Measurements from ENCODE around the gene CLCN7. TPM values are rescaled to one million over a fixed set of nuclear protein-coding genes. Genes with fewer than 3 reads are reported as not detected.

Gene CLCN7
- total and polyA plus RNA-seq, 2 donors (not counting 3 experiments of a cell fraction or from before 2014, with no cell fraction given), result 59.8 to 94.9 TPM

DNA sequence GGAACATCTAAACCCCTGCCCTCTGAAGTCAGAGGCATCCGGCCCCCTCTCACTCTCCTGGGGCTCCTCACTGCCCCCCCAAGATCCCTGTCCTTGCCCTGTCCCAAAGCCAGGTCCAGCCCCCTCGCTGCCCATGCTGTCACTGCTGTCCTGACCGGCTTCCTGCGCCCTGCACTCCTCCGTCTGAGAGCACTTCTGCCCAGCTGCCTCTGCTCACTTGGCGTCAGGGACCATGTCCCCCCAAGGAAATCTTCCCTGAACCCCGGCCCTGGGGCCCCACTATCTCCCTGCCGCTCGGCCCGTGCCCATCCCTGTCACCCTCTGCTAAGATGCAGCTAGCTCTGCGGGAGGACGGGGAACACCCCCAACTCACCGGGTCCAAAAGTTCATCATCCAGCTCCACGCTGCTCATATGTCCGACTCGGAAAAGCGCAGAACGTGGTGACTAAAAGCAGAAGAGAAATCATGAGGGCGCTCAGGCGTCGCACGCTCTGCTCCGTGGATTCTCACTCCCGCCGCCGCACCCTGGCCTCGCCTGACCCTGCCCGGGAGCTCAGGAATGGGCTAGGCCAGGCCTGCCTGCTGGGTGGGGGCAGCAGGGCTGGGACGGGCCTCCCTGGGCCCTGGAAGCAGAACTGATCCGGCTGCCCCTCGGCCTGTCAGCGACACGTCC, 9.8 kb downstream of the CLCN7 start:
- FAIRE-seq, result no peak
- Histone ChIP-seq H3K79me2 (ENCODE audit: control insufficient read depth, insufficient read depth, low read length) (peaks cover 9% of the 10 kb centered on the region), H3K4me1 (ENCODE audit: control insufficient read depth, extremely low read depth, insufficient read depth, low read length) (no peaks in the 10 kb centered on the region), H2AFZ (ENCODE audit: low read depth, low read length) (no peak overlapping the region), H3K27ac (ENCODE audit: insufficient read depth, low read depth, low read length) (no peak overlapping the region), H3K36me3 (ENCODE audit: control insufficient read depth in 2 of 2, extremely low read depth in 1 of 2, insufficient read depth in 2 of 2, low read length in 2 of 2) (peaks cover 0 to 16% of the 10 kb centered on the region in 2 experiments), H3K4me3 (replicated peaks in 1 of 3; ENCODE audit: insufficient read depth in 1 of 3, low read depth in 1 of 3, low read length in 3 of 3) (no peak overlapping the region), H4K20me1 (replicated peaks; ENCODE audit: control insufficient read depth, extremely low read depth, insufficient read depth, low read length) (no peaks in the 10 kb centered on the region), H3K4me2 (ENCODE audit: insufficient read depth, low read length) (no peak overlapping the region), H3K9me1 (replicated peaks; ENCODE audit: control insufficient read depth, extremely low read depth, insufficient read depth, low read length) (no peaks in the 10 kb centered on the region), H3K27me3 (ENCODE audit: control insufficient read depth in 2 of 2, insufficient read depth in 2 of 2, low read length in 2 of 2) (no peaks in the 10 kb centered on the region), H3K9me3 (replicated peaks; ENCODE audit: control insufficient read depth, insufficient read depth, low read length) (no peaks in the 10 kb centered on the region), H3K9ac (replicated peaks; ENCODE audit: extremely low read depth, insufficient read depth, low read length) (no peak overlapping the region)
- BruUV-seq (replicated peaks), result no TSS peak
- no peak for DNase-seq (ENCODE audit: low read depth, low spot score)
- ChIA-PET POLR2A (no interaction called here), CTCF (no interaction called here)
- no peak for TF ChIP-seq FOS (IDR thresholded peaks at IDR 0.05; ENCODE audit: borderline replicate concordance, insufficient read depth, low read length)
- no peak for TF ChIP-seq EZH2 (IDR thresholded peaks at IDR 0.05; ENCODE audit: borderline replicate concordance, low read depth, low read length, severe bottlenecking)
- no peak for TF ChIP-seq GATA2 (IDR thresholded peaks at IDR 0.05; ENCODE audit: insufficient read depth, insufficient read length, low read depth, low read length)
- no peak for TF ChIP-seq POLR2AphosphoS5 (IDR thresholded peaks at IDR 0.05; ENCODE audit: insufficient read depth, low read depth, low read length)
- TF ChIP-seq MYC (IDR thresholded peaks at IDR 0.05; ENCODE audit: low read depth, low read length), result no peak
- no peak for TF ChIP-seq JUN (IDR thresholded peaks at IDR 0.05; ENCODE audit: borderline replicate concordance, insufficient read depth, insufficient read length, low read depth)
- TF ChIP-seq POLR2A (IDR thresholded peaks at IDR 0.05; ENCODE audit: low read depth, low read length), result no peak
- TF ChIP-seq, protein P1, sequence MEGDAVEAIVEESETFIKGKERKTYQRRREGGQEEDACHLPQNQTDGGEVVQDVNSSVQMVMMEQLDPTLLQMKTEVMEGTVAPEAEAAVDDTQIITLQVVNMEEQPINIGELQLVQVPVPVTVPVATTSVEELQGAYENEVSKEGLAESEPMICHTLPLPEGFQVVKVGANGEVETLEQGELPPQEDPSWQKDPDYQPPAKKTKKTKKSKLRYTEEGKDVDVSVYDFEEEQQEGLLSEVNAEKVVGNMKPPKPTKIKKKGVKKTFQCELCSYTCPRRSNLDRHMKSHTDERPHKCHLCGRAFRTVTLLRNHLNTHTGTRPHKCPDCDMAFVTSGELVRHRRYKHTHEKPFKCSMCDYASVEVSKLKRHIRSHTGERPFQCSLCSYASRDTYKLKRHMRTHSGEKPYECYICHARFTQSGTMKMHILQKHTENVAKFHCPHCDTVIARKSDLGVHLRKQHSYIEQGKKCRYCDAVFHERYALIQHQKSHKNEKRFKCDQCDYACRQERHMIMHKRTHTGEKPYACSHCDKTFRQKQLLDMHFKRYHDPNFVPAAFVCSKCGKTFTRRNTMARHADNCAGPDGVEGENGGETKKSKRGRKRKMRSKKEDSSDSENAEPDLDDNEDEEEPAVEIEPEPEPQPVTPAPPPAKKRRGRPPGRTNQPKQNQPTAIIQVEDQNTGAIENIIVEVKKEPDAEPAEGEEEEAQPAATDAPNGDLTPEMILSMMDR (IDR thresholded peaks at IDR 0.05; ENCODE audit: extremely low read depth in 1 of 2, insufficient read depth in 1 of 2, low read depth in 1 of 2, low read length in 2 of 2), result no peak
- no peak for TF ChIP-seq MAX (IDR thresholded peaks at IDR 0.05; ENCODE audit: insufficient read depth, insufficient read length)
- intact Hi-C loops (cut with micrococcal nuclease) (no loop called here), dilution Hi-C loops (cut with MboI; ENCODE audit: extremely low pct_ligation_motif_present, low sequenced_read_pairs) (no loop called here)
